GM21723 (cell line): ENCODE data around the gene MRPL20.
"Not testable (repeated sequence)": the region's sequence is repeated elsewhere in the genome, so short reads cannot be mapped to it uniquely, and the experiment has no call there.

Experiments used
- ATAC-seq: cut with Tn5 transposase; IDR thresholded peaks from one replicate; pipeline ENCODE4 v1.9.1; 2021; ENCODE audit warnings: mild to moderate bottlenecking, moderate library complexity; ENCODE audit not compliant: unreplicated experiment

The MRPL20 gene

DNA sequence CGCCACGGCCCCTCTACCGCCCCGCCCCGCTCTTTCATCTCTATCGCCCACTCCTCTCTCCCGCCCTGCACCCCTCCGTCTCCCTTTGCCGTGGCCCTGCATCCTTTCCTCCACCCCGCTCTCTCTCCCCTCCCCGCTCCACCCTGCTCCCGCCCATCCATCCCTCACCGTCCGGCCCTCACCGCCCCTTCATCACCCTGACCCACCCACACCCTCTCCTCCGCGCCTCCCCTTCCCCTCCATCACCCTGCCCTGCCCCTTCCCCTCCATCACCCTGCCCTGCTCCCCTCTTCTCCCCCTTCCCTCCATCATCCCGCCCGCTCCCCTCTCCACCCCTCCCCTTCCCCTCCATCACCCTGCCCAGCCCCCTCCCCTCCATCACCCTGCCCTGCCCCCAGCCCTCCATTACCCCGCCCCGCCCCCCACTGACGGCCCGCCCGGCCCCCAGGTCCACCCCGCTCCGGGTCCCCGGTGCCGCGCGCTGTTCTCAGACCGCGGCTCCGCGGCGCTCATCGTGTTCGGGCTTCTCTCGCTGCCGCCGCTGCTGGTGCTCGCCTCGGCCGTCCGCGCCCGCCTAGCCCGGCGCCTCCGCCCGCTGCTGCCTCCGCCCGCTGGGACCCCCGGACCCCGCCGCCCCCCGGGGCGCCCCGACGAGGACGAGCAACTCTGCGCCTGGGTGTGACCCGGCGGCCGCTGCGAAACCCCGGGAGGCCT is 20.2 kb upstream of the MRPL20 start:
- no peak for ATAC-seq

GRCh38 chr1:1426496-1427105 is 19.5 kb upstream of the MRPL20 start:
- ATAC-seq = no peak

GRCh38 chr1:1425753-1426495 is 18.8 kb upstream of the MRPL20 start:
- no peak for ATAC-seq

GRCh38 chr1:1425426-1425752 is 18.3 kb upstream of the MRPL20 start:
- ATAC-seq = no peak

GRCh38 chr1:1424707-1425106 is 17.6 kb upstream of the MRPL20 start:
- ATAC-seq = no peak

DNA sequence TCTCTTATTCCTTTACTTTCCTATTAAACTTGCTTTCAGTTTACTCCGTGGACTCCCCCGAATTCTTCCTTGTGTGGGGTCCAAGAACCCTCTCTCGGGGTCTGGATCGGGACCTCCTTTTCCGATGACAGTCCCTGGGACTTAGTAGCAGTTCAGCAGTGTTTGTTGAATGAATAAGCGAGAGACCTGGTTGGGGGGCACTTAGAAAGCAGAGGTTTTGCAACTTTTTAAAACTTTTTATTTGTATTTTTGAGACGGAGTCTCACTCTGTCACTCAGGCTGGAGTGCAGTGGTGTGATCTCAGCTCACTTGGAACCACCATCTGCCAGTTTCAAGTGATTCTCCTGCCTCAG is 16.1 kb upstream of the MRPL20 start:
- no peak for ATAC-seq

GRCh38 chr1:1422465-1423244 is 15.6 kb upstream of the MRPL20 start:
- no peak for ATAC-seq

- ATAC-seq = no peak
These were observed 14.9 kb upstream of the MRPL20 start for GRCh38 chr1:1421907-1422464.

DNA sequence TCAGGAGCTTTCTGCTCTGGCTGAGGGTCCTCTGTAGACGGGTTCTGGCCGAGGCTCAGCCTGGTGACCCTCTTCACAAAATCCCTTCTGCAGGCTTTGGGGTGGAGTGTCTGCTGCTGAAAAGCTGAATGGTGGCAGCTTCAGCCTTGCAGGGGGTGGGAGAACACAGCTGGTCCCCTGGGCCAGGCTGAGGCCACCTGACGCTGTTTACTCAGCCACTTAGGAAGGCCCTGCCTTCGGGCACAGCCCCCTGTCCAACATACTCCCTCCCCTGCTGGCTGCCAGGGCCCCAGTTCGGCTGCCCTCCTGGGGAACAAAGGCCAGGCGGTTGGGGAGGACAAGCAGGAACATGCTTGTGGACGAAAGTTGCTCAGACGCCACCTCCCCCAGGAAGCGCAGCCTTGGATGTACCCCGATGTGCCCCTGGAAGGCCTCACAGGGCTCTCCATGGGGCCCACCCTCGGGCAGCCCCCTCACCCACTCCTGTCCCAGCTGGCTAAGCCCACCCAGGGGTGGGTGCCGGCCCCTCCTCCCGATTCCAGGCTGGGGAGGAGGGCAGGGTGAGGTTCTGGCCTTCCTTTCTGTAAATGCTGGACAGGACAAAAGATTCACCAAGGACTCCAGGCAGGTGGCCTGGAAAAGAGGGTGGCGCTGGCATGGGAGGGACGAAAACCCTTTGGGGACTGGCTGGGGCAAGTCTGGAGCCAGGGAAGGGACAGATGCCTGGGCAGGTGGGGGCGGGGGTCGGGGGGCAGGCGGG is 14.2 kb upstream of the MRPL20 start, which contains the start of gene ANKRD65:
TSS of gene ANKRD65 (minus strand) at position 130 of the 760 bp plus-strand sequence. CDS start 271 bp downstream, outside the sequence.
- ATAC-seq = no peak

DNA sequence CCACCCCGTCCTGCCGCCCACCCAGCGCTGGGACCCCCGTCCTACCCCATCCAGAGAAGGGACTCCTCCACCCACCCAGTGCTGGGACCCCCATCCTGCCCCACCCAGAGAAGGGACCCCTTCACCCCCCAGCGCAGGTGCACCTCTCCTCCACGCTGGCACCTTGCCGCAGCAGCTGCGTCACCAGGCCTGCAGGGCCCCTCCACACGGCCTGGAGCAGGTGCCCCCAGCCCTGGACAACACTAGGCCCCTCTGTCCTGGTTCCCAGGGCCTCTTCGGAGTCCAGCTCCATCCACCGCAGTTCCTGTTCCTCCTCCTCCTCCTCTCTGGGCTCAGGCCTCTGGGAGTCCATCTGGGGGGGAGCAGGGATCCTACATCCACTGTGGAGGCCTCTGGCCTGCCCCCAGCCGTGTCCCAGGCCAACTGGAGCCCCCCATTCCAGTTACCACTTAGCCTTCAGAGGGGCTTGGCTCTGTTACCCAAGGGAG is 13.6 kb upstream of the MRPL20 start:
- no peak for ATAC-seq

- ATAC-seq = no peak
These were observed 12.9 kb upstream of the MRPL20 start for GRCh38 chr1:1419813-1420653.

GRCh38 chr1:1419363-1419812 is 12.3 kb upstream of the MRPL20 start:
- ATAC-seq = no peak

- no peak for ATAC-seq
These were observed 11.6 kb upstream of the MRPL20 start for GRCh38 chr1:1418464-1419362.

DNA sequence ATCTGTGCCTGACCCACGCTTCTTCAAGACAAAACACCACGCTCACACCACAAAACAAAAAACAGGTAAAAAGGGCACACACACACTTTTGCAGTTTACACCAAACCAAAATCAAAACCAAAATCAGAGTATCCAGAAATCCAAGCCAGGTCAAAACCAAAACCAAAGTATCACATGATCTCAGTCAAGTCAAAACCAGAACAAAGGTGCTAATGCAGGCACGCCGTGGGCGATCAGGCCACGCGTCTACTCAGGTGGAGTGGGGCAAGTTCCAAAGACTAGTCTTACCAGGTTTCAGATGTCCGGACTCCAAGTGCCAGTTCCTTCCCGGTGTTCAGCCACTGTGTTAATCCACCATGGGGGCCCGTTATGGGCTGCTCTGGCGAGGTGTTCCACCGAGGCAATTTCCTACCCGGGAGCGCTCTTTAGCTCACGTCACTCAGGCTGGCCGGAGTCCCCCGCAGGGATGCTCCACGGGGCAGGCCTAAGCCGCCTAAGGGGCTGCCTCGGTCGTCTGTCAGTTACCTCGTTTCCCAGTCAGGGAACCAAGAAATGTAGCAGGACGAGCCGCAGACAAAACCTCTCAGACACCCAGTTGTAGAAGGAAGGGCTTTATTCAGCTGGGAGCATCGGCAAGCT is 10.9 kb upstream of the MRPL20 start:
- not testable (repeated sequence) for ATAC-seq

- not testable (repeated sequence) for ATAC-seq
These were observed 10.3 kb upstream of the MRPL20 start for GRCh38 chr1:1417396-1417795.

- no peak for ATAC-seq
These were observed 8.7 kb upstream of the MRPL20 start for GRCh38 chr1:1415751-1416150.

GRCh38 chr1:1412311-1412902 is 5.3 kb upstream of the MRPL20 start:
- ATAC-seq = not testable (repeated sequence)
